Left renal cortex interstitium (tissue), 4 donors: ENCODE measurements around the gene VRK3. TPM values are rescaled to one million over a fixed set of nuclear protein-coding genes. Genes with fewer than 3 reads are reported as not detected.

Experiments used
- DNase-seq, 4 donors: peaks; one replicate each; pipeline ENCODE4 v3.0.0-alpha.2; 2013; ENCODE audit warnings: low read depth in 4 of 4, low spot score in 2 of 4, missing footprints in 1 of 4
- polyA plus RNA-seq, 4 donors: library from polyadenylated mRNA; unstranded; fragments of 120-200 nt; gene quantifications; one replicate each; pipeline ENCODE4 v1.2.1, GENCODE V29; 2013; ENCODE audit not compliant: insufficient read length in 4 of 4

Gene VRK3
- polyA plus RNA-seq, 4 donors, result 45.5 to 51.0 (median 48.2) TPM

DNA sequence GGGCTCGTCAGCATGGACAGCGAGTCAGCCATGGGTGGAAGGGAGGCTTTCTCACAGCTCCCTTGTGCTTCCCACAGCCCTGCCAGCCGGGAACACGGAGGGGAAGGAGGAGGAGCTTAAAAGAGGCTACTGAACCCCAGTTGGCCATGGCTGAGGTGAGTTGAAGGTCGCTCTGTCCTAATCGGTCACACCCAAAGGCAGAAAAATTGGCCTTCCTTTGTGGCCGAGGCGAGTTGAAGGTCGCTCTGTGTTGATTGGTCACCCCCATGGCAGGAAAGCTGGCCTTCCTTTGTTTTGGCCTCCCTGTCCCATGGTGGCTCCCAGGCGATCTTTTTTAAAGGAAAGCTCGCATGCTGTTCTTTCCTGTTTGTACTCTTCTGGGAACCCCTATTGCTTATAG is 5.8 kb upstream of the VRK3 start:
- no peak for DNase-seq

DNA sequence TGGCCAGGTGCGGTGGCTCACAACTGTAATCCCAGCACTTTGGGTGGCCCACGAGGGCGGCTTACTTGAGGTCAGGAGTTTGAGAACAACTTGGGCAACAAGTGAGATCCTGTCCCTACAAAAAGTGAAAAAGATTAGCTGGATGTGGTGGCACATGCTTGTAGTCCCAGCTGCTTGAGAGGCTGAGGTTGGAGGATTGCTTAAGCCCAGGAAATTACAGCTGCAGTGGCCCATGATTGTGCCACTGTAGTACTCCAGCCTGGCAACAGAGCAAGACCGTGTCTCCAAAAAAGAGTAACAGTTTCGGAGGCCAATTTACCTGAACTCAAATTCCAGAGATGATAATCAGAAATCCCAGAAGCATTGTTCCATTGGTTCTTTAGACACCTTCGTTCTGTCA is 5.1 kb upstream of the VRK3 start:
- no peak for DNase-seq

GRCh38 chr19:50026550-50026906 is 1.4 kb upstream of the VRK3 start:
- no peak for DNase-seq

DNA sequence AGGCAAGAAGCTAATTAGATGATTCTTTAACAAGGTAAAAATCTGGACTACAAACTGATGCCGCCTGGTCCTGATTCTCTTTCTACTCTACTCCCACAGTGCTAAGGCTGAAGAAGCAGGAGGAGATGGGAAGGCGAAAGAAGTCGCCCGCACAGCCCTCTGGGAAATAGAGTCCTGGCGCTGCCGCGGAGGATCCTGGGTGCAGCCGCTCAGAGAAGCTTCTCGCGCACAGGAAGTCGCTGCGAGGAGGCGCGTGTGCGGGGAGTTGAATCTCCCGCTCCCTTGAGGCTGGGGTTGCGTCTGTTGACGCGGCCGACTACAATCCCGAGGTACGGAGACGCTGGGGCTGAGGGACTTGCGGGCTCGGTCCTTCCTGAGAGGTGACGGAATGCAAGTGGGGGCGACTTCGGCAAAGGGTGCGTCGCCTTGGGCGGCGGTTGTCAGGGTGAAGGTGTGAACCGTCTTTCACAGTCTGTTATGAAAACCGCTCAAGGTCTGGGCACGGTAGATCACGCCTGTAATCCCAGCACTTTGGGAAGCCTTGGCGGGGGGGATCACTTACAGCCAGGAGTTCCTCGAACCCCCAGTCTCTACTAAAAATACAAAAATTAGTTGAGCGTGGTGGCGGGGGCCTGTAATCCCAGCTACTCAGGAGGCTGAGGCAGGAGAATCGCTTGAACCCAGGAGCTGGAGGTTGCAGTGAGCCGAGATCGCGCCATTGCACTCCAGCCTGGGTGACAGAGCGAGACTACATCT is 800 bp upstream of the VRK3 start, which contains the start of gene ZNF473:
Gene ZNF473 (plus strand): TSS at position 212 of the 756 bp plus-strand sequence. CDS start 5,078 bp downstream, outside the sequence.
- DNase-seq, result peak in 1 of 4 donors; percentile 94

DNA sequence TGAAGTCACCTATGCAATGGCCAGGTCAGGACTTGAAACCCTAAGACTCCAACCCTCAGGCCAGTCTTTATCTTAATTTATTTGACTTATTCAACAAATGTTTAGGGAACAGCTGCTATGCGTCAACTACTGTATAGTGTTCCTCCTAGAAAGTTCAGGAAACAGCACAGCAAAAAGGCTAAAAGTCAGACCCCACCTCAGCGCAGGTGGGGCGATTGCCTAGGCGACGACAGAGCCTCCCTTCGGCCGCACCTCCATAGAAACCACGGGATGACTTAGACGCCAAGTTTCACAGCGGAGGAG is 502 bp downstream of the VRK3 start:
- peak in 1 of 4 donors; percentile 8 for DNase-seq

- DNase-seq, result no peak
Observed at GRCh38 chr19:50022823-50023222, 2.3 kb downstream of the VRK3 start.

GRCh38 chr19:50020481-50020880 is 4.7 kb downstream of the VRK3 start:
- no peak for DNase-seq

DNA sequence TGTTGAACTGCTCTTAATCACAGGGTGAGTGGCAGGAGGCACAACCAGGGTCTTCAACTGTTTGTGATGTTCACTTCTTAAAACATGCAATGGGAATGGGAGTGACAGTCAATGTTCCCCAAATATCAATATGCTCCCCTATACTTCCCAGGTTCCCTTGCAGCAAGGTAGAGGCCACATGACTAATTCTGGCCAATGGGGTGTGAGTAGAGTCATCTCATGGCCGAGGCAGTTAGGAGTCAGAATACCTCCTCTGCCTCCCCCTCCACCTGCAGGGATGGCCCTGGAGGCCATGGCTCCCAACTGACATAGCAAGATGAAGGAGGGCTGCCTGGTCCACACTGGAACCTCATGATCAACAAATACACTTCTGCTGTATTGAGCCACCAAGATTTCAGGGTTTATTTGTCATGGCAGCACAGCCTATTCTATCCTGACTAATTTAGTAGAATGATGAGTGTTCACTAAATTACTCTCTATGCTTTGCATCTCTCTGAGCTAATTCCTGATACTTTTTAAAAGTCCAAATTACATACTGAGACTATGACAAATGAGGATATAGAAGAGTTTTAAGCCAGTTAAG is 8.9 kb downstream of the VRK3 start:
- no peak for DNase-seq

GRCh38 chr19:50008532-50008931 is 16.6 kb downstream of the VRK3 start:
- no peak for DNase-seq

DNA sequence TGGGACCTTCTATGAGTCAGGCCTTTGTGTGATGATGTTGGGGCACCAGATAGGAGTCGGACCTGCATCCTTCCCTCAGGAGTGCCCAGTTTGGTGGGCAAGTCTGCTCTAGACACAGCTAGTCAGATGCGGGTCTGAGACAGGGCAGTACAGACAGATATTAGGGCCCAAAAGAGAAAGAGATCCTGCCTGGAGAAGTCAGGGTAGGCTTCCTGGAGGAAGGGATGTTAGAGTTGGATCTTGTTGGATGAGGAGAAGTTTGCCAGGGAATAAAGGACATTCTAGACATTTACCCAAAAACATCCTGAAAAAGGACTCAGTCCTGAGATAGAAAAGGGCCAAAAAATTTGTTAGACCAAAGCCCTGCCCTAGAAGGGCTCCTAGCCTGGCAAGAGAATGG is 17.2 kb downstream of the VRK3 start:
- DNase-seq, result no peak

- DNase-seq, result no peak
Observed at GRCh38 chr19:50007170-50007569, 18.0 kb downstream of the VRK3 start.

GRCh38 chr19:50005428-50005827 is 19.7 kb downstream of the VRK3 start:
- DNase-seq, result no peak

DNA sequence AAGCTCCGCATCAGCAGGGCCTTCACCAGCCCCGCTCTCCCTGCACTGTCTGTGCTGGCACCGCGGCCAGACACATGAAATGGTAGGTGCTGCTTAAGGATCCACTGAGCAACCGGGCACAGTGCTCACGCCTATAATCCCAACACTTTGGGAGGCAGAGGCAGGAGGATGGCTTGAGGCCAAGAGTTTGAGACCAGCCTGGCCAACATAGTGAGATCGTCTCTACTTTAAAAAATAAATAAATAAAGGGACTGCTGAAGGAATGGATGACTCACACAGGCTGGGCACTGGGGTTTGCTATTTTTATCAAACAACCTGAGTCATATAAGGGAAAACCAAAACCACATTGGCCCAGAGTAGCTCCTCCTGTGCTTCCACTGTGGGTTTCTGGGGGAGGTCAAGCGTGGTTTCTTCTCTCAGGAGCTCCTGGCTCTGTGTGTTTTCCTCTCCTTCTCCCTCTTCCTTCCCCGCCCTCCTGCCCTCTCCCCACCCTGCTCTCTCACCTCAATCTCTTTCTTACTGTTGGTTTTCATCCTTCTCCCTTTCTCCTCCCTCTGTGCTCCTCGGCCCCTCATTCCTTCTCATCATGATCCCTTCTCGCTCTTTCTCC is 21.3 kb downstream of the VRK3 start:
- no peak for DNase-seq

DNA sequence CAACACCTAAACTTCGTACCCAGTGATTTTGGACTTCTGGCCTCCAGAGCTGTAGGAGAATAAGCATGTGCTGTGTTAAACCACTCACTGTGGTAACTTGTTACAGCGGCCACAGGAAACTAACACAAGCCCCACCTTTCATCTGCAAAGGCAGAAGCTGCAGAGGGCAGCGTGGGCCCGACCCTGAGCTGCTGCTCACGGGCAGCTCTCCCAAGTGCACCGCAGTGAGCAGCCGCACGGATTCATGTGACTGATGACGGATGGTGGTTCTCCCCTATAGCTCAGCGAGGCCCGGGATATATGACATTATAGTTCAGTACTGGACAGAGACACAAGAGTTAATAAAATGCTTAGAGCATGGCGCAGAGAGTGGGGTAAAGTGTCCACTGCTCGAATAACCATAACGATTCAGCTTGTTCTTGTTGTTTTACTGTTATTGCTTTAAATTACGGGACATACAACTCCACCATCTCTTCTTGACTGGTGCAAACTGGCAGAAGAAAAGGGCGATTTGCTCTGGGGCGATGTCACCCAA is 21.9 kb downstream of the VRK3 start:
- no peak for DNase-seq

- no peak for DNase-seq
Observed at GRCh38 chr19:50002386-50002960, 22.7 kb downstream of the VRK3 start.

GRCh38 chr19:50001775-50002174 is 23.4 kb downstream of the VRK3 start:
- DNase-seq, result no peak

DNA sequence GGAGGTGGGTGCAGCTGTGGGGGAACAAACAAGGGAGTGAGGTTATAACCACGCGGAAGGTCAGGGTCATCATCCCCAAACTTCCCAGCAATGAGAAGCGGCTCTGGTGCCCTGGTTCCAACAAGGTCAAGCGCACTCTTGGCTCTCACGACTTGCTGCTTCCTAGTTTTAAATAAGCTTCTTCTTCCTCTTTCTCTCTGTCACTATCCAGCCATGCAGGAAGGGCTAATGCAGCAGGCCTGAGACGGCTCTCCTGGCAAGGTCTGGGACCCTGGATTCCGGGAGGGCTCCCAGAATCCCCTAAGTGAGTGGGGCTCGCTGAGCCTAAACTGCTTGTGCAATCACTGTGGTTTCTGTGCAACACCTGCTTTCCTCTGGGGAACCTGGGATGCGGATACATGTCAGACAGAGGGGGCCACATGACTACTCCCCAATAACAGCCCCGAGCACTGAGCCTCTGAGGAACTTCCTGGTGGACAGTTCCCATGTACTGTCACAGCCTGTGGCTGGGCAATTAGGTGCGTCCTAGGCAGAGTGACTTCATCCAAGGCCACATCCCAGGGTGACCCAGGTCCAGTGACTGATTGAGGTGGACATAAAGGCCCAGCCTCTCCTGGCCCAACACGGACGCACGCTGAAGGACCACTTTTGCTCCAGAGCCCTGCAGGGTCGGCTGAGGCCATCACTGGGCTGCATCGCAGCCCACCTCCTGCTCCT is 24.2 kb downstream of the VRK3 start:
- DNase-seq, result no peak

GRCh38 chr19:50000038-50000840 is 24.9 kb downstream of the VRK3 start:
- DNase-seq, result no peak

- no peak for DNase-seq
Observed at GRCh38 chr19:49999371-50000010, 25.7 kb downstream of the VRK3 start.

DNA sequence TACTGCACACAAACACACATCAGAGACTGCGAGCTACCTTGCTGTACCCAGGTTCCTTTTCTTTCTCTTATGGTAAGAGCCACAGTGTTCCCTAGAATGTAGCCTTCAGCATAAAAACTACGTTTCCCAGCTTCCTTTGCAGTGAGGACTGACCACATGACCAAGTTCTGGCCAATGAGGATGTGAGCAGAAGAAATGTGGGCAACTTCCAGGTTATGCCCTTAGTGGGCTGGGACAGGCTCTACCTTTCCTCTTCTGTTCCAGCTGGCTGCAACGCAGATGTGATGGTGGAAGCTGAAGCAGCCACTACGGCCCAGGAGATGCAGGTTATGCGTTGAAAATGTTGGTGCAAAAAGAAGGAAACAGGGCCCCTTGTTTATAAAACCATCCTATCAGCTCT is 27.5 kb downstream of the VRK3 start:
- DNase-seq, result peak in 1 of 4 donors; percentile 9
